ENCODE measurements around the gene GPR61. TPM values are rescaled to one million over a fixed set of nuclear protein-coding genes. Genes with fewer than 3 reads are reported as not detected.

Gene GPR61
- total RNA-seq, 1 donor from 2014 or later: 0.76 TPM

DNA sequence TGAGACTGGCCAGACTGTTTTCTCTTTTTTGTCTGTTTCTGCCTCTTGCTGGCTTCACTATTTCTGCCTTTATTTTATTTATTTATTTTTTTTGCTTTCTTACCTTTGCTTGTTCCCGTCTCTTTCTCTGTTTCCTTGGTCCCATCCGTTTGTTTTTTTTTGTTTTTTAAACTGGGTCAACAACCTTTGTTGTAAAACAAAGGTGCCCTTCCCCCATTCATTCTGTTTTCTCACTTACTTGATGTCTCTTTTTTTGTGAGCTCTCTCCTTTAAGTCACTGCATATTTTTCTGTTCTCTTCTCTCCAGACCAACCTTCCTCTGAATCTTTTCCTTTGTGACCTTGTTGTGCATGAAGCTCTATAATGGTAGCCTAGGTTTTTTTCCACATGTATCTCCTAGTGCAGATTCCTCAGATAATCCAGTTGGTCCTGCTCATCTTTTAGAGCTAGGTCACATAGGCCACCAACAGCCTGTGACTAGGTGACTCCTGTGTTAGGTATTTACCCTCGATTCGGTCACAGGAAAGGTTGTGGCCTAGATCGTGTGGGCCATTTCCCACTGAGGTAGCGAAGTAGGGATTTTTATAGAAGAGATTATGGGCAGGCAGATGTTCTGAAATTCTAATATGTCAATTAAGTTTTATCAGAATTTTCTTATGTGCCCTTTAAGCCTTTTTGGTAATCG lies 24.7 kb downstream of the GPR61 start:
- no peak for TF ChIP-seq CTCF (IDR thresholded peaks at IDR 0.05; ENCODE audit: partially characterized antibody, unreplicated experiment)
- peak overlapping the region; percentile 56 for H3K4me3 Mint-ChIP-seq (ENCODE audit: unreplicated experiment)
- H3K27me3 Mint-ChIP-seq (ENCODE audit: unreplicated experiment): no peaks in the 10 kb centered on the region
- peak overlapping the region; percentile 54 for H3K27ac Mint-ChIP-seq (ENCODE audit: unreplicated experiment)
- peaks cover 39% of the 10 kb centered on the region for H3K4me1 Mint-ChIP-seq (ENCODE audit: low read depth, unreplicated experiment)
- H3K9me3 Mint-ChIP-seq (ENCODE audit: unreplicated experiment): peaks cover 6% of the 10 kb centered on the region
- H3K36me3 Mint-ChIP-seq (ENCODE audit: unreplicated experiment): no peaks in the 10 kb centered on the region
- no peak for DNase-seq

DNA sequence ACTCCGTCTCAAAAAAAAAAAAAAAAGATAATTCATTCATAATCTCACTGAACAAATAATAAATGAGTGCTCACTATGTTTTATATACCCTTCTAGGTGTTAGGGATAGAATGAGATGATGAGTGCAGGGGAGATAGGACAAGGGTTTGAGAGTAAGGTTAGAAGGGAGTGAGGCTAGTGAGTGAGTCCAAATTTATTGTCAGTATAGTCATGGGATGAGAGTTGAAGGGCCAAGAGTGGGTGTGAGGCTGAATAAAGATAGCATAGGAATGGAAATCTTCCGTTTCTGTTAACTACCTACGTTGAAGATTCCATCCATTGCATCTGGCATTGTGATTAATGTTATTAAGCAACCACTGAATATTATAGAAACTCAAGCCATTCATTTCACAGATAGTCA lies 25.6 kb downstream of the GPR61 start:
- peaks cover 6% of the 10 kb centered on the region for H3K9me3 Mint-ChIP-seq (ENCODE audit: unreplicated experiment)
- no peaks in the 10 kb centered on the region for H3K27me3 Mint-ChIP-seq (ENCODE audit: unreplicated experiment)
- peaks cover 35% of the 10 kb centered on the region for H3K4me1 Mint-ChIP-seq (ENCODE audit: low read depth, unreplicated experiment)
- no peak for TF ChIP-seq CTCF (IDR thresholded peaks at IDR 0.05; ENCODE audit: partially characterized antibody, unreplicated experiment)
- no peak overlapping the region for H3K27ac Mint-ChIP-seq (ENCODE audit: unreplicated experiment)
- no peaks in the 10 kb centered on the region for H3K36me3 Mint-ChIP-seq (ENCODE audit: unreplicated experiment)
- no peak overlapping the region for H3K4me3 Mint-ChIP-seq (ENCODE audit: unreplicated experiment)
- no peak for DNase-seq

DNA sequence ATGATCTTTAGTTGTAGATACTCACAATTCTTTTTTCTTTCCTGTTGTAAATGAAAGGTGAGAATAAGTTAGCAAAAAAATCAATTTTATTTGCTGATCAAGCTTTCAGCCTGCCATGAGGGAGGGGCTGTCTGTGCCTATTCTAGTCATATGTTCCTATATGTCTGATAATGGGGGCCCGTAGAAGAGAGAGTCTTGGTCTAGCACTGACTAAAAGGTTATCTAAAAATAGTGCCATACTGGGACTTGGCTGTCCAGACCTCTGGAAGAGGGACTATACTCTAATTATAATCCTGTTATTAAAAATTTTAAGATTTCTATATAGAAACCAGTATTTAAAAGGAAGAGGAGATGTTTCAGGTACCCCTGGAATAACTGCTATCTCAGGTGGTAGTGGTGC lies 27.3 kb downstream of the GPR61 start:
- DNase-seq: no peak
- Mint-ChIP-seq H3K4me1 (ENCODE audit: low read depth, unreplicated experiment) (peaks cover 35% of the 10 kb centered on the region), H3K9me3 (ENCODE audit: unreplicated experiment) (peaks cover 6% of the 10 kb centered on the region), H3K4me3 (ENCODE audit: unreplicated experiment) (no peak overlapping the region), H3K27ac (ENCODE audit: unreplicated experiment) (peak overlapping the region; percentile 34), H3K27me3 (ENCODE audit: unreplicated experiment) (no peaks in the 10 kb centered on the region), H3K36me3 (ENCODE audit: unreplicated experiment) (no peaks in the 10 kb centered on the region)
- TF ChIP-seq CTCF (IDR thresholded peaks at IDR 0.05; ENCODE audit: partially characterized antibody, unreplicated experiment): no peak

DNA sequence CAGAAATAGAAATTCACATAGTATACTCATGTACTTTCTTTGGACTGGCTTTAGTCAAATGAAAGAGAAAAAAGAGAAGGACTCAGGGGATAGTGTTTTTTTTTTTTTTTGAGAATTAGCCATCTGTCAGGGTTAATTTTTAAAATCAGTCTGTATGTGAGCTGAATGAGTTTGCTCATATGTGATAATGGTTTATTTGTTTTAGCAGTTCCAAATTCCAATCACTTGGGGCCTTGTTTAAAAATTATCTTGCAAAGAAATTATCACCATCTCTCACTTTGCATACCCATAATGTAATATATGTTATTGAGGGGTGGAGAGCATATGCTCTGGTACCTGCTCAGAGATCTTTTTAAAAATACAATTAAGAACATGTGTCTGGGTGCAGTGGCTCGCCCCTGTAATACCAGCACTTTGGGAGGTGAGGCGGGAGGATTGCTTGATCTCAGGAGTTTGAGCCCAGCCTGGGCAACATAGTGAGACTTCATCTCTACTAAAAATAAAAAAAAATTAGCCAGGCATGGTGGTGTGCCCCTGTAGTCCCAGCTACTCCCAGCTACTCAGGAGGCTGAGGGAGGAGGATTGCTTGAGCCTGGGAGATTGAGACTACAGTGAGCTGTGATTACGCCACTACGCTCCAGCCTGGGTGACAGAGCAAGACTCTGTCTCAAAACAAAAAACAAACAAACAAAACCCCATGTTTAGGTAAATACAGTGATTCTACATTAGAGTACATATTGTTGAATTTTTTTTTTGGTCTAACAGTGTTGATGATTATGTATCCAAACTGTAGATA lies 28.4 kb downstream of the GPR61 start:
- Mint-ChIP-seq H3K27me3 (ENCODE audit: unreplicated experiment) (peaks cover 3% of the 10 kb centered on the region), H3K9me3 (ENCODE audit: unreplicated experiment) (peaks cover 6% of the 10 kb centered on the region), H3K36me3 (ENCODE audit: unreplicated experiment) (no peaks in the 10 kb centered on the region), H3K4me1 (ENCODE audit: low read depth, unreplicated experiment) (peaks cover 43% of the 10 kb centered on the region), H3K4me3 (ENCODE audit: unreplicated experiment) (peak overlapping the region; percentile 60), H3K27ac (ENCODE audit: unreplicated experiment) (no peak overlapping the region)
- DNase-seq: no peak
- TF ChIP-seq CTCF (IDR thresholded peaks at IDR 0.05; ENCODE audit: partially characterized antibody, unreplicated experiment): no peak

DNA sequence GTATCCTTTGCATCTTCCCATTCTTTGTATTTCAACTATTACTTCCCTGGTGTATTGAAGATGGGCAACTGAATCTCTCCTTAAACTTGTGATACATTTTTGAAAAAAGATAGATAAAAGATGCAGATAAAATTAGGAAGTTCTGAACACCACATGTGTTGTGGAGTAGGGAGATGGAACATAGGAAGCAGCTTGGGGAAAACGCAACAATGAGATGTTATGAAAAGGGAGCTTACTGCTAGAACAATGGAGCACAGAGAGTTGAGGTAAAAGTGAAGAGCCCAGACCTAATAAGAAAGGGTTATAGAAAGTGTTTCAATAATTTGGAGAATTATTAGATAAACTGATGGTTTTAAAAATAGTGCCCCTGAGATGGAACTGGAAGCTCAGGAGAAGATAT lies 29.7 kb downstream of the GPR61 start:
- Mint-ChIP-seq H3K27ac (ENCODE audit: unreplicated experiment) (no peak overlapping the region), H3K4me3 (ENCODE audit: unreplicated experiment) (no peak overlapping the region), H3K9me3 (ENCODE audit: unreplicated experiment) (peaks cover 5% of the 10 kb centered on the region), H3K36me3 (ENCODE audit: unreplicated experiment) (no peaks in the 10 kb centered on the region), H3K27me3 (ENCODE audit: unreplicated experiment) (peaks cover 3% of the 10 kb centered on the region), H3K4me1 (ENCODE audit: low read depth, unreplicated experiment) (peaks cover 41% of the 10 kb centered on the region)
- TF ChIP-seq CTCF (IDR thresholded peaks at IDR 0.05; ENCODE audit: partially characterized antibody, unreplicated experiment): no peak
- no peak for DNase-seq
